ENCODE data around the gene CRIM1. TPM values are rescaled to one million over a fixed set of nuclear protein-coding genes. Genes with fewer than 3 reads are reported as not detected.

The CRIM1 gene
- total RNA-seq, 4 donors from 2014 or later = 93.2 to 194 (median 119) TPM

- peaks cover 23 to 25% of the 10 kb centered on the region in 2 donors for H3K4me1 ChIP-seq
- no peak for ATAC-seq
These were observed 797 bp upstream of the CRIM1 start for GRCh38 chr2:36354811-36355150.

DNA sequence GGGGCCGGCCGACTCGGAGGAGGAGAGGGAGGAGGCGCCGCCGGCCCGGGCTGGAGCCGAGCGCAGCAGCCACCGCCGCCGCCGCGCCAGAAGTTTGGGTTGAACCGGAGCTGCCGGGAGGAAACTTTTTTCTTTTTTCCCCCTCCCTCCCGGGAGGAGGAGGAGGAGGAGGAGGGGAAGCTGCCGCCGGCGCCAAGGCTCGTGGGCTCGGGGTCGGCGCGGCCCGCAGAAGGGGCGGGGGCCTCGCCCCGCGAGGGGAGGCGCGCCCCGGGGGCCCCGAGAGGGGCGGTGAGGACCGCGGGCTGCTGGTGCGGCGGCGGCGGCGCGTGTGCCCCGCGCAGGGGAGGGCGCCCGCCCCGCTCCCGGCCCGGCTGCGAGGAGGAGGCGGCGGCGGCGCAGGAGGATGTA lies 316 bp downstream of the CRIM1 start:
- no peaks in the 10 kb centered on the region for H3K27me3 ChIP-seq
- H3K36me3 ChIP-seq = no peaks in the 10 kb centered on the region
- DNase-seq (no peak), ATAC-seq (peak; percentile 9 to 15)
- in situ Hi-C loops (cut with MboI; ENCODE audit: low sequenced_read_pairs in 4 of 4) (loop anchor here (10.0 kb wide), 1 partner anchor 149 kb away; no protein-coding TSS in a partner anchor), intact Hi-C loops (cut with DNase I; ENCODE audit: low total_unique reads) (loop anchor here (2.0 to 5.0 kb wide), 2 partner anchors 101 to 241 kb away; no protein-coding TSS in a partner anchor)
- no peaks in the 10 kb centered on the region for H3K9me3 ChIP-seq
- peak overlapping the region; percentile 82 to 95 (median 90) for H3K4me3 ChIP-seq
- peaks cover 34 to 35% of the 10 kb centered on the region in 2 donors for H3K4me1 ChIP-seq
- TF ChIP-seq CTCF (IDR thresholded peaks at IDR 0.05 in 4 of 5, conservative IDR thresholded peaks at IDR 0.05 in 1 of 5) (no peak), POLR2A (IDR thresholded peaks at IDR 0.05) (no peak)
- H3K27ac ChIP-seq = peak overlapping the region; percentile 81 to 97 (median 84)

More at GRCh38 chr2:36354811-36355150, 797 bp upstream of the CRIM1 start:
- intact Hi-C loops (cut with DNase I; ENCODE audit: low total_unique reads) = loop anchor here (1.0 to 5.0 kb wide), 5 partner anchors 103 to 613 kb away; partner anchors contain the start of gene STRN
- H3K27me3 ChIP-seq = no peaks in the 10 kb centered on the region
- in situ Hi-C loops (cut with MboI; ENCODE audit: low sequenced_read_pairs in 4 of 4) = loop anchor here (5.0 to 10.0 kb wide), 3 partner anchors 150 to 313 kb away; no protein-coding TSS in a partner anchor
- no peaks in the 10 kb centered on the region for H3K36me3 ChIP-seq
- H3K4me3 ChIP-seq = peak overlapping the region; percentile 82 to 95 (median 90)
- TF ChIP-seq POLR2A (IDR thresholded peaks at IDR 0.05) = no peak
- TF ChIP-seq CTCF (IDR thresholded peaks at IDR 0.05 in 4 of 5, conservative IDR thresholded peaks at IDR 0.05 in 1 of 5) = no peak
- H3K9me3 ChIP-seq = no peaks in the 10 kb centered on the region
- DNase-seq = no peak
- peak overlapping the region; percentile 81 to 97 (median 84) for H3K27ac ChIP-seq

- H3K4me1 ChIP-seq = peaks cover 40% of the 10 kb centered on the region in 2 donors
- DNase-seq = peak; percentile 20 to 38
- peak overlapping the region; percentile 82 to 95 (median 90) for H3K4me3 ChIP-seq
- H3K9me3 ChIP-seq = no peaks in the 10 kb centered on the region
- no peaks in the 10 kb centered on the region for H3K36me3 ChIP-seq
- ATAC-seq = peak; percentile 10 to 21
- in situ Hi-C loops (cut with MboI; ENCODE audit: low sequenced_read_pairs in 4 of 4) = loop anchor here (10.0 kb wide), 1 partner anchor 148 kb away; no protein-coding TSS in a partner anchor
- TF ChIP-seq CTCF (IDR thresholded peaks at IDR 0.05 in 4 of 5, conservative IDR thresholded peaks at IDR 0.05 in 1 of 5) = no peak
- TF ChIP-seq POLR2A (IDR thresholded peaks at IDR 0.05) = no peak
- intact Hi-C loops (cut with DNase I; ENCODE audit: low total_unique reads) = loop anchor here (5.0 kb wide), 1 partner anchor 101 kb away; no protein-coding TSS in a partner anchor
- no peaks in the 10 kb centered on the region for H3K27me3 ChIP-seq
- H3K27ac ChIP-seq = peak overlapping the region; percentile 81 to 97 (median 84)
These were observed 866 bp downstream of the CRIM1 start for GRCh38 chr2:36356298-36356989.

GRCh38 chr2:36356990-36357846 lies 1.6 kb downstream of the CRIM1 start:
- peak overlapping the region; percentile 82 to 95 (median 90) for H3K4me3 ChIP-seq
- H3K4me1 ChIP-seq = peaks cover 47 to 48% of the 10 kb centered on the region in 2 donors
- TF ChIP-seq POLR2A (IDR thresholded peaks at IDR 0.05) = peak in 1 of 2 donors; percentile 62
- no peak for TF ChIP-seq CTCF (IDR thresholded peaks at IDR 0.05 in 4 of 5, conservative IDR thresholded peaks at IDR 0.05 in 1 of 5)
- no peaks in the 10 kb centered on the region for H3K9me3 ChIP-seq
- intact Hi-C loops (cut with DNase I; ENCODE audit: low total_unique reads) (loop anchor here (5.0 kb wide), 1 partner anchor 100 kb away; no protein-coding TSS in a partner anchor), in situ Hi-C loops (cut with MboI; ENCODE audit: low sequenced_read_pairs in 4 of 4) (loop anchor here (10.0 kb wide), 1 partner anchor 148 kb away; no protein-coding TSS in a partner anchor)
- H3K36me3 ChIP-seq = no peaks in the 10 kb centered on the region
- ATAC-seq (peak; percentile 29 to 41), DNase-seq (peak; percentile 31 to 56)
- H3K27ac ChIP-seq = peak overlapping the region; percentile 81 to 97 (median 84)
- no peaks in the 10 kb centered on the region for H3K27me3 ChIP-seq
